Hepatocyte (in vitro differentiated cells): ENCODE results near the gene CDC45.

Source experiments
- EZH2 ChIP-seq: fragments of 200-600 bp; sonication (generic); IDR thresholded peaks from 2 replicates; pipeline ENCODE4 v1.6.1; 2016; ENCODE audit warnings: antibody characterized with exemption, mild to moderate bottlenecking, borderline replicate concordance
- EZH2phosphoT487 ChIP-seq: fragments of 200-600 bp; sonication (generic); IDR thresholded peaks from one replicate; pipeline ENCODE4 v1.6.1; 2018; ENCODE audit warnings: antibody characterized with exemption, mild to moderate bottlenecking, low read depth, moderate library complexity; ENCODE audit not compliant: unreplicated experiment, severe bottlenecking
- TF ChIP-seq, protein P1 (sequence below): fragments of 200-600 bp; sonication (generic); IDR thresholded peaks from 2 replicates; pipeline ENCODE4 v1.5.1; 2016; ENCODE audit warnings: antibody characterized with exemption, mild to moderate bottlenecking; ENCODE audit not compliant: poor library complexity

DNA sequence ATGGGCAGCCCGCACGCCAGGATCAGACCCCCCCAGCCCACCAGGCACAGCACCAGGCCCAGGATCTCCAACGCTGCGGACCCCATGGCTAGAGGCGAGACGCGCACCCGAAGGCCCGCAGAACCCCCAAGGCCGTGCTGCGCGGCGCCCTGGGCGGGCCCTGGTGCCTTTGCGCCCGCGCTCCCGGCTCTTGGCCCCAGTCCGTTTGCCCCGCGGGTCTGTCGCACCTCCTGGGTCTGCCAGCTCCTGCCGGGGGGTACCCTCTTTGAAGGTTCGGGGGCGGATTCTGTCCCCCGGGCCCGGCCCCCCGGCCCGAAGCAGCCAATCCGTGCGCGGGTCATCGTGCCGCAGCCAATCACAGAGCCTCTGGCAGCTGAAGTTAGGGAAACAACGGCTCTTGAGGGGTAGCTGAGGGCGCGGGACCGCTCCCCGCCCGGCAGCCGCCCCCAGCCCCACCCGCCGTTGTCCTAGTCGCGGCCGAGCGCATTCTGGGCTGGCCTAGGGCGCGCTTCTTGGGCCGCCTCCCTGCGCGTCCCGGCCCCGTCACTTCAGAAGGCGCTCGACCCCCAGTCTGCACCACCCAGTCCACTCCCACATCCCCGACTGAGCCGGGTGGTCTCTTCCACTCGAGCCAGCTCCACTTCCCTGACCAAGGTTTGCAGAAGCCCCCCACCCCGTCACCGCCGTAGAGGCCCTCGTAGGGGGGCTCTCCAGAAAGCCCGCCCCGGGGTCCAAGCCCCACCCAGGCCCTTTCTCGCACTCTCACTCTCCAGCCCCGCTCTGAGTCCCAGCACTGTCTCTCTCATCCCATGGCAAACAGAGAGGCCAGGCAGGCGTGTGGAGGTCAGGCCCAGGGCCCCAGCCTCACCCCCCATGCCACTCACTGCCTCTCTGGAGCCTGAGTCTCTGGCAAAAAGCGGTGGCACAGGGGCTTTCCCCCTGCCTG, 44.7 kb downstream of the CDC45 start, which contains the start of gene CLDN5:
- TF ChIP-seq, protein P1, sequence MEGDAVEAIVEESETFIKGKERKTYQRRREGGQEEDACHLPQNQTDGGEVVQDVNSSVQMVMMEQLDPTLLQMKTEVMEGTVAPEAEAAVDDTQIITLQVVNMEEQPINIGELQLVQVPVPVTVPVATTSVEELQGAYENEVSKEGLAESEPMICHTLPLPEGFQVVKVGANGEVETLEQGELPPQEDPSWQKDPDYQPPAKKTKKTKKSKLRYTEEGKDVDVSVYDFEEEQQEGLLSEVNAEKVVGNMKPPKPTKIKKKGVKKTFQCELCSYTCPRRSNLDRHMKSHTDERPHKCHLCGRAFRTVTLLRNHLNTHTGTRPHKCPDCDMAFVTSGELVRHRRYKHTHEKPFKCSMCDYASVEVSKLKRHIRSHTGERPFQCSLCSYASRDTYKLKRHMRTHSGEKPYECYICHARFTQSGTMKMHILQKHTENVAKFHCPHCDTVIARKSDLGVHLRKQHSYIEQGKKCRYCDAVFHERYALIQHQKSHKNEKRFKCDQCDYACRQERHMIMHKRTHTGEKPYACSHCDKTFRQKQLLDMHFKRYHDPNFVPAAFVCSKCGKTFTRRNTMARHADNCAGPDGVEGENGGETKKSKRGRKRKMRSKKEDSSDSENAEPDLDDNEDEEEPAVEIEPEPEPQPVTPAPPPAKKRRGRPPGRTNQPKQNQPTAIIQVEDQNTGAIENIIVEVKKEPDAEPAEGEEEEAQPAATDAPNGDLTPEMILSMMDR: no peak
- TF ChIP-seq EZH2phosphoT487: peak; percentile 46
- TF ChIP-seq EZH2: no peak
